Muscle layer of colon (tissue), 2 donors: ENCODE measurements around the gene OR2F2.

Source experiments
- H3K27ac ChIP-seq: one replicate; pipeline ENCODE4 v1.7.0; 2013; ENCODE audit warnings: low read depth, mild to moderate bottlenecking, low read length, moderate library complexity
- H3K27me3 ChIP-seq, 2 donors: one replicate each; pipeline ENCODE4 v1.7.0; 2013; ENCODE audit warnings: low read length in 2 of 2, mild to moderate bottlenecking in 2 of 2; ENCODE audit not compliant: insufficient read depth in 2 of 2, control insufficient read depth in 1 of 2
- H3K36me3 ChIP-seq: one replicate; pipeline ENCODE4 v1.7.0; 2013; ENCODE audit warnings: mild to moderate bottlenecking, low read length; ENCODE audit not compliant: insufficient read depth
- H3K4me1 ChIP-seq: one replicate; pipeline ENCODE4 v1.7.0; 2013; ENCODE audit warnings: mild to moderate bottlenecking, low read length; ENCODE audit not compliant: insufficient read depth
- H3K4me3 ChIP-seq, 2 donors: one replicate each; pipeline ENCODE4 v1.7.0; 2013; ENCODE audit warnings: low read length in 2 of 2, low read depth in 1 of 2, mild to moderate bottlenecking in 1 of 2, moderate library complexity in 1 of 2
- H3K9ac ChIP-seq: one replicate; pipeline ENCODE4 v1.7.0; 2013; ENCODE audit warnings: low read length
- H3K9me3 ChIP-seq: one replicate; pipeline ENCODE4 v1.7.0; 2013; ENCODE audit warnings: mild to moderate bottlenecking, low read length
- donor health status: abdominal sarcoma.
- donor health status: Adenocarcinoma of cecum.

The OR2F2 gene

GRCh38 chr7:143901668-143902331 is 33.2 kb upstream of the OR2F2 start, which contains the start of gene TCAF1:
TCAF1 (minus strand) TSS chr7:143902176; CDS start chr7:143876608, 25,568 bp downstream.
- Histone ChIP-seq H3K4me3 (peak within 1 kb of the TSS; percentile 69 to 98), H3K9me3 (no peaks in the 10 kb centered on the region), H3K9ac (peak within 1 kb of the TSS; percentile 94), H3K36me3 (no peaks in the 10 kb centered on the region), H3K27me3 (no peaks in the 10 kb centered on the region), H3K4me1 (peaks cover 25% of the 10 kb centered on the region), H3K27ac (peak within 1 kb of the TSS; percentile 83)

- Histone ChIP-seq H3K9me3 (no peaks in the 10 kb centered on the region), H3K4me3 (no peak overlapping the region), H3K27me3 (no peaks in the 10 kb centered on the region), H3K27ac (peak overlapping the region; percentile 83), H3K4me1 (peaks cover 25% of the 10 kb centered on the region), H3K9ac (no peak overlapping the region), H3K36me3 (no peaks in the 10 kb centered on the region)
Observed at GRCh38 chr7:143902332-143902899, 32.6 kb upstream of the OR2F2 start.

GRCh38 chr7:143905509-143905908 is 29.5 kb upstream of the OR2F2 start:
- H3K27ac ChIP-seq, result no peak overlapping the region
- peaks cover 11% of the 10 kb centered on the region for H3K4me1 ChIP-seq
- no peak overlapping the region for H3K4me3 ChIP-seq
- H3K27me3 ChIP-seq, result no peaks in the 10 kb centered on the region
- no peaks in the 10 kb centered on the region for H3K36me3 ChIP-seq
- H3K9ac ChIP-seq, result no peak overlapping the region
- H3K9me3 ChIP-seq, result no peaks in the 10 kb centered on the region

GRCh38 chr7:143906151-143906550 is 28.9 kb upstream of the OR2F2 start:
- Histone ChIP-seq H3K4me3 (no peak overlapping the region), H3K27me3 (no peaks in the 10 kb centered on the region), H3K9me3 (no peaks in the 10 kb centered on the region), H3K9ac (no peak overlapping the region), H3K4me1 (peaks cover 5% of the 10 kb centered on the region), H3K27ac (no peak overlapping the region), H3K36me3 (no peaks in the 10 kb centered on the region)

- Histone ChIP-seq H3K36me3 (no peaks in the 10 kb centered on the region), H3K9ac (no peak overlapping the region), H3K27ac (no peak overlapping the region), H3K9me3 (no peaks in the 10 kb centered on the region), H3K4me3 (no peak overlapping the region), H3K4me1 (peaks cover 5% of the 10 kb centered on the region), H3K27me3 (no peaks in the 10 kb centered on the region)
Observed at GRCh38 chr7:143906895-143907294, 28.1 kb upstream of the OR2F2 start.

- Histone ChIP-seq H3K27me3 (no peaks in the 10 kb centered on the region), H3K4me1 (peaks cover 5% of the 10 kb centered on the region), H3K4me3 (no peak overlapping the region), H3K27ac (peak overlapping the region; percentile 24), H3K9me3 (no peaks in the 10 kb centered on the region), H3K36me3 (no peaks in the 10 kb centered on the region), H3K9ac (no peak overlapping the region)
Observed at GRCh38 chr7:143908120-143908519, 26.9 kb upstream of the OR2F2 start.

GRCh38 chr7:143909863-143910262 is 25.2 kb upstream of the OR2F2 start:
- Histone ChIP-seq H3K4me3 (no peak overlapping the region), H3K27ac (no peak overlapping the region), H3K4me1 (peaks cover 5% of the 10 kb centered on the region), H3K9me3 (no peaks in the 10 kb centered on the region), H3K27me3 (no peaks in the 10 kb centered on the region), H3K9ac (no peak overlapping the region), H3K36me3 (no peaks in the 10 kb centered on the region)

GRCh38 chr7:143910473-143911248 is 24.4 kb upstream of the OR2F2 start:
- Histone ChIP-seq H3K27ac (no peak overlapping the region), H3K4me1 (peaks cover 5% of the 10 kb centered on the region), H3K9ac (no peak overlapping the region), H3K9me3 (no peaks in the 10 kb centered on the region), H3K27me3 (no peaks in the 10 kb centered on the region), H3K36me3 (no peaks in the 10 kb centered on the region), H3K4me3 (no peak overlapping the region)

GRCh38 chr7:143913945-143914615 is 21.0 kb upstream of the OR2F2 start:
- H3K9ac ChIP-seq, result no peak overlapping the region
- H3K27me3 ChIP-seq, result no peaks in the 10 kb centered on the region
- H3K4me3 ChIP-seq, result no peak overlapping the region
- peaks cover 5% of the 10 kb centered on the region for H3K4me1 ChIP-seq
- H3K36me3 ChIP-seq, result no peaks in the 10 kb centered on the region
- no peak overlapping the region for H3K27ac ChIP-seq
- no peaks in the 10 kb centered on the region for H3K9me3 ChIP-seq

- Histone ChIP-seq H3K27me3 (no peaks in the 10 kb centered on the region), H3K36me3 (no peaks in the 10 kb centered on the region), H3K4me3 (no peak overlapping the region), H3K27ac (no peak overlapping the region), H3K4me1 (peaks cover 3% of the 10 kb centered on the region), H3K9me3 (no peaks in the 10 kb centered on the region), H3K9ac (no peak overlapping the region)
Observed at GRCh38 chr7:143914938-143915652, 19.9 kb upstream of the OR2F2 start.

- Histone ChIP-seq H3K9me3 (no peaks in the 10 kb centered on the region), H3K27ac (no peak overlapping the region), H3K4me1 (no peaks in the 10 kb centered on the region), H3K27me3 (no peaks in the 10 kb centered on the region), H3K36me3 (no peaks in the 10 kb centered on the region), H3K4me3 (no peak overlapping the region), H3K9ac (no peak overlapping the region)
Observed at GRCh38 chr7:143924851-143925250, 10.2 kb upstream of the OR2F2 start.
